ENCODE data around the gene PLK4. TPM values are rescaled to one million over a fixed set of nuclear protein-coding genes. Genes with fewer than 3 reads are reported as not detected.

Gene PLK4
- polyA plus RNA-seq, 2 of the 4 experiments (the other 2 are of a cell fraction): 18.4 to 34.2 TPM

GRCh38 chr4:127832585-127832984 lies 48.1 kb upstream of the PLK4 start:
- no peaks in the 10 kb centered on the region for H3K4me1 ChIP-seq
- ChIA-PET POLR2A (no interaction called here), CTCF (no interaction called here)

More at GRCh38 chr4:127832585-127832984, 48.1 kb upstream of the PLK4 start:
- Histone ChIP-seq H3K4me3 (no peak overlapping the region), H3K4me2 (no peak overlapping the region), H3K9me3 (no peaks in the 10 kb centered on the region), H3K27ac (no peak overlapping the region)
- TF ChIP-seq TFCP2L1 (CRISPR knock-in tag; IDR thresholded peaks at IDR 0.05): no peak
- no peak for TF ChIP-seq SMC3 (IDR thresholded peaks at IDR 0.05)
- TF ChIP-seq ATOH8 (CRISPR knock-in tag; IDR thresholded peaks at IDR 0.05; ENCODE audit: low read depth): no peak
- no peak for TF ChIP-seq PBX3 (IDR thresholded peaks at IDR 0.05)
- TF ChIP-seq EHMT2 (IDR thresholded peaks at IDR 0.05; ENCODE audit: low read depth): no peak
- no peak for TF ChIP-seq CTCF (IDR thresholded peaks at IDR 0.05)
- TF ChIP-seq KDM5A (IDR thresholded peaks at IDR 0.05): no peak
- no peak for TF ChIP-seq POLR2A (IDR thresholded peaks at IDR 0.05; ENCODE audit: low read length)
- no peak for TF ChIP-seq RNF2 (IDR thresholded peaks at IDR 0.05; ENCODE audit: borderline replicate concordance, low read depth)
- no peak for TF ChIP-seq FOSL2 (IDR thresholded peaks at IDR 0.05)
- TF ChIP-seq FOSL2 (CRISPR knock-in tag; IDR thresholded peaks at IDR 0.05): no peak
- TF ChIP-seq BCL3 (IDR thresholded peaks at IDR 0.05): no peak
- no peak for TF ChIP-seq ZSCAN20 (CRISPR knock-in tag; IDR thresholded peaks at IDR 0.05)
- no peak for TF ChIP-seq HDAC2 (IDR thresholded peaks at IDR 0.05)
- TF ChIP-seq POLR2AphosphoS2 (conservative IDR thresholded peaks at IDR 0.05; ENCODE audit: low read length): no peak
- no peak for TF ChIP-seq RFX5 (IDR thresholded peaks at IDR 0.05)
- no peak for TF ChIP-seq EHF (CRISPR knock-in tag; IDR thresholded peaks at IDR 0.05)
- TF ChIP-seq HES2 (IDR thresholded peaks at IDR 0.05): no peak
- no peak for TF ChIP-seq USF2 (IDR thresholded peaks at IDR 0.05)
- TF ChIP-seq MAFK (IDR thresholded peaks at IDR 0.05; ENCODE audit: partially characterized antibody): no peak
- TF ChIP-seq PHF8 (IDR thresholded peaks at IDR 0.05; ENCODE audit: borderline replicate concordance, low read depth): no peak
- FAIRE-seq: no peak
- 88% methylated on average over 4 of the region's 4 CpGs for WGBS (ENCODE audit: missing lambda C conversion rate)
- ATAC-seq: no peak
- no peak for DNase-seq (ENCODE audit: low read depth in 1 of 2, low spot score in 1 of 2)

Measured in A549 (cell line).